HG03025 (cell line): ENCODE results near the gene PELI1.
"Not testable (repeated sequence)": the region's sequence is repeated elsewhere in the genome, so short reads cannot be mapped to it uniquely, and the experiment has no call there.

ENCODE experiments used
- ATAC-seq: cut with Tn5 transposase; IDR thresholded peaks from one replicate; pipeline ENCODE4 v1.9.1; 2021; ENCODE audit warnings: mild to moderate bottlenecking, moderate library complexity; ENCODE audit not compliant: unreplicated experiment, low FRiP score

PELI1 gene

GRCh38 chr2:64124571-64124970, 19.6 kb downstream of the PELI1 start:
- no peak for ATAC-seq

GRCh38 chr2:64124168-64124567, 20.1 kb downstream of the PELI1 start:
- no peak for ATAC-seq

- no peak for ATAC-seq
These were observed 20.5 kb downstream of the PELI1 start for GRCh38 chr2:64123740-64124139.

- no peak for ATAC-seq
These were observed 21.9 kb downstream of the PELI1 start for GRCh38 chr2:64122358-64122757.

GRCh38 chr2:64120928-64121327, 23.3 kb downstream of the PELI1 start:
- no peak for ATAC-seq

GRCh38 chr2:64120008-64120407, 24.2 kb downstream of the PELI1 start:
- no peak for ATAC-seq

GRCh38 chr2:64119369-64119768, 24.9 kb downstream of the PELI1 start:
- ATAC-seq: no peak

GRCh38 chr2:64115808-64116598, 28.2 kb downstream of the PELI1 start:
- no peak for ATAC-seq

GRCh38 chr2:64114912-64115277, 29.3 kb downstream of the PELI1 start:
- no peak for ATAC-seq

- no peak for ATAC-seq
These were observed 29.9 kb downstream of the PELI1 start for GRCh38 chr2:64114063-64114911.

GRCh38 chr2:64112016-64112415, 32.2 kb downstream of the PELI1 start:
- ATAC-seq: no peak

GRCh38 chr2:64111426-64111825, 32.8 kb downstream of the PELI1 start:
- no peak for ATAC-seq

- no peak for ATAC-seq
These were observed 35.5 kb downstream of the PELI1 start for GRCh38 chr2:64108666-64109241.

- ATAC-seq: no peak
These were observed 37.7 kb downstream of the PELI1 start for GRCh38 chr2:64106481-64106880.

GRCh38 chr2:64105670-64106461, 38.4 kb downstream of the PELI1 start:
- ATAC-seq: no peak

GRCh38 chr2:64104933-64105332, 39.3 kb downstream of the PELI1 start:
- no peak for ATAC-seq

GRCh38 chr2:64102736-64103135, 41.5 kb downstream of the PELI1 start:
- ATAC-seq: not testable (repeated sequence)

- peak; percentile 27 for ATAC-seq
These were observed 43.1 kb downstream of the PELI1 start for GRCh38 chr2:64101141-64101591.

- ATAC-seq: not testable (repeated sequence)
These were observed 43.6 kb downstream of the PELI1 start for GRCh38 chr2:64100584-64100983.

- no peak for ATAC-seq
These were observed 49.4 kb downstream of the PELI1 start for GRCh38 chr2:64094663-64095382.
